ENCODE data around the gene KAZALD1. TPM values are rescaled to one million over a fixed set of nuclear protein-coding genes. Genes with fewer than 3 reads are reported as not detected.

The KAZALD1 gene, protein sequence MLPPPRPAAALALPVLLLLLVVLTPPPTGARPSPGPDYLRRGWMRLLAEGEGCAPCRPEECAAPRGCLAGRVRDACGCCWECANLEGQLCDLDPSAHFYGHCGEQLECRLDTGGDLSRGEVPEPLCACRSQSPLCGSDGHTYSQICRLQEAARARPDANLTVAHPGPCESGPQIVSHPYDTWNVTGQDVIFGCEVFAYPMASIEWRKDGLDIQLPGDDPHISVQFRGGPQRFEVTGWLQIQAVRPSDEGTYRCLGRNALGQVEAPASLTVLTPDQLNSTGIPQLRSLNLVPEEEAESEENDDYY
- total RNA-seq, result 3.8 TPM

DNA sequence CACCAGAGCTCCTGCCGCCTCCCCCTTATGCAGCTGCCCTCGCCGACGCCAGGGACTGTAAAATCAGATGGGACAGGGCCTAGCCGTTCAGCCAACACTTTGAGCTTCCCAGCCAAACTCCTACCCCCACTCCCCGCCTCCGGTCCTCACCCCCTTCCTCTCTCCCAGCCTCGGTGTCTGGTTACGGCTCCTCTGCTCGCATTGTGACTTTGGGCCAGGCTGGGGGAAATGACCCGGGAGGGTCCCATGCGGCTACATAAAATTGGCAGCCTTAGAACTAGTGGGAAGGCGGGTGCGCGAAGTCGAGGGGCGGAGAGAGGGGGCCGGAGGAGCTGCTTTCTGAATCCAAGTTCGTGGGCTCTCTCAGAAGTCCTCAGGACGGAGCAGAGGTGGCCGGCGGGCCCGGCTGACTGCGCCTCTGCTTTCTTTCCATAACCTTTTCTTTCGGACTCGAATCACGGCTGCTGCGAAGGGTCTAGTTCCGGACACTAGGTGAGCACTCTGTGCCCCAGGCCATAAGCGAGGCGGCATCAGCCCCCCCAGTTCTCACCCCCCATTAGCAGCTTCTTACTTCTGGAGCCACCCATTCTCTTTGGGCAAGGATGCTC lies at the start of gene KAZALD1:
Gene KAZALD1 (plus strand): TSS at position 366 of the 608 bp plus-strand sequence. CDS start 604 bp downstream, outside the sequence.
- DNase-seq (ENCODE audit: low spot score), result no peak

DNA sequence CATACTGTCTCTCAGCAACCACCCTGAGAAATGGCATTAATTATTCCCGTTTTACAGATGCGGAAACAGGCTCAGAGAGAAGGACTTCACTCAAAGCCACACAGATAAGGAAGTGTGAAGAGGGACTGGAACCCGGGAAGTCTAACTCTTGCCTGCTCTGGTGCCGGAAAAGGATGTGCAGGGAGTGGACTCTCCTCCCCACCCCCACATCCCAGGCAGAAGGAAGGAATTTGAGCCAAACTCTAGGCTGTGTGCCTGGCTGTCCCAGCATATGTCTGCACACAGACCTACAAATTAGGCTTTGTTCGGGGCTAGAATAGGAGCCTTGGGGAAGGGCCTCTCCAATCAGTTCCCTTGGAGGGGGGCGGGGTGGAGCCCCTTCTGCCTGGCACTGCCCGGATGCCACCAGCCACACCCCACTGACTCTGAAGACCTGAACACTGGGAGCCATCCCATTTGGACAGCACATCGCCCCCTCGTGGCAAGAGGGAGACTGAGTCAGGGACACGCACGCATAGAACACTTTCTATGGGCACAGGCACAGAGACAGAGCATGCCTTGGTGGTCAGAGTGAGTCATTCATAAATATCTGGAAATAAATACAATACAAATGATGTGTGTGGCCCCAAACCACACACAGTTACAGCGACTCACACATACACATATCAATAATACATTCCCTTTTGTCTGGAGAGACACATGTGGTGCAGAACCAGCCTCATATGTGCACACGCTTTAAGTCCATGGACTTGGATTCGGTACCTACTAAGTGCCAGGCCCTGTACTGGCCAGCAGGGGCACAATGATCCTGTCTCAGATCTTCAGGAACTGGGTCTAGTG lies 49.0 kb upstream of the KAZALD1 start:
- peak; percentile 93 for DNase-seq (ENCODE audit: low spot score)

DNA sequence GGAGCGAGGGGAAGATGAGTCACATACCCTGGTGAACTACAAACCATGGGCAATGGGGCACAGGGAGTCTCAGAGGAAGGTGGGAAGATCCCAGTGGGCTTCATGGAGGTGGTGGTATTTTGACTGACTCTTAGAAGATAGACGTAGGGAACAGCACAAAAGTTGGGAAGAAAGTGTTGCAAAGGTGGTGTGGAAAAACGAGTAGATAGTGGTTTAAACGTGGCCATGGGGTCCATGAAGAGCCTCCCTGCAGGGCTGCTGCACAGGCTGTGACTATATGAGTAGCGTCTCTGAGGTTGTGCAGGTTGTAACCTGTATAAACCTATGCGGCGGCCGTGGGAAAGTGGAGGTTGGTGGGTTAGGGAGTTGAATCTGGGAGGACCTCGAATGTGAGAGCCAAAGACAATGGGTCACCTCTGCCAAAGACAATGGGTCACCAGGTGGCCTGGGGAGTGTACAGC lies 48.4 kb upstream of the KAZALD1 start:
- DNase-seq (ENCODE audit: low spot score), result no peak

DNA sequence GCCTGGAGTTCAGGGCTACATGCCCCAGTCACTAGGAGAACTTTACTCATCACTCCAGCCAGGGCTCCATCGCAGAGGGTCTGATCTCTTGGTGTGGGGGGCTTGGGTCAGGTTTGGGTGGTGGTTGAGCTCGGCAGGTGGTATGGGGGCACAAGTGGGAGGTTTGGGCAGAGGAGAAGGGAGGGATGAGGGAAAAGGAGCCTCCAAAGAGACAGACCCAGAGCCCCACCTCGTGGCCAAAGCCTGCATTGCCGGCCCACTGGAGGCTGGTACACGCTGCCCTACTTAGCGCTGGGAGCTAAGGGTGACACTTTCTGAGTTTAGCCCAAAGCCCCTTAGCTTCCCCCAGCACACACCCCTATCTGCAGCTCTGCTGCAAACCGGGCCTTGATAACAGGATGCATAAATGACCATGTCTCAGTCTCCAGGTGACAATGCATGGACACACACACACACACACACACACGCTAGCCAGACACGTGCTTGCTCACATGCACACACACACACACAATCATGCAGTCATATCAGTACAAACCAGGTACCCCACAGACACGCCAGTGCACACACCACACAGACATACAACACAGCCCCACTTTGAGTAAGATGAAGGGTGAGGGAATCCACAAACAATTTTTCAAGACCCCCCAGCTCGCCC lies 47.4 kb upstream of the KAZALD1 start:
- peak; percentile 87 for DNase-seq (ENCODE audit: low spot score)

DNA sequence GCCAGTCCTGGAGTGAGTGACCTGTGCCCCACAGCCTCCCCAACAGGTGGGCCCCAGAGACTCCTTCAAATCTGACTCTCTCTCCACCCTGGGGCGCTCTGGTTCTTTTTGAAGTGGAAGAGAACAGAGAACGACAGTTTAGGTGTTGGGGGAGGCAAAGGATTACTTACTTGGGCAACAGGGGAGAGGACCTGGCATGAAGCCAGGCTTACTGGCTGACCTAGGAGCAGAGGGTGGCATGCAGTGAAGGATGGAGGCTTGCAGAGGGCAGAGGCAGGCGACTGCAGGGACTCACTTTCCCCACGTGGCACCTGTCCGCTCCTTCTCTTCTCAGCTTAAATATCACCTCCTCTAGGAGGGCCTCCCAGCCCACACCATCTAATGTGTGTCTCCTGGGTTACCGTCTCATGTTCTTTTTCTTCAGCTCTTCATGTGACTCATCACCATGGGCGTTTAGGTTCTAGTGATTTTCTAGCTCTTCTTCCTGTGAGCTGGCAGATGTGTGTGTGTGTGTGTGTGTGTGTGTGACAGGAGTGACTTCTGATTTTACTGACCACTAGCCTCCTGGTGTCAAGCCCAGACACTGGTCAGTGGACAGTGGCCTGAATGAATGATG lies 46.7 kb upstream of the KAZALD1 start:
- no peak for DNase-seq (ENCODE audit: low spot score)

DNA sequence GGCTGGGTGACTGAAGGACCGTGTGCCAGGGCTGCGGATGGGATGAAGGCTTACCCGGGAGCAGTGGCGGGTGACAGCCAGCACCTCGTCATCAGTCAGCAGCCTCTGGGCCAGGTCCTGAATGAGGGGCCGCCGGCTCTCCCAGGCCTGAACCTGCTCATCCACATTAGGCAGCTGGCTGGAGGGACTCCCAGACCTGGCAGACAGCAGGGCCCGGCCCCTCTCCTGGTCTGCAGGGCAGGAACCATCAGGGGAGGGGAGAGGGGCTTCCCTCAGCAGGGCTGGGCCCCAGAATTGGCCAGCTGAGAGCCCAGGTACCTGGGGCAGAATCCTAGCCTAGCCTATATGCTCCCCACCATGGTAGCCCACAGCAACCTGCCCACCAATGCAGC lies 46.2 kb upstream of the KAZALD1 start:
- no peak for DNase-seq (ENCODE audit: low spot score)

DNA sequence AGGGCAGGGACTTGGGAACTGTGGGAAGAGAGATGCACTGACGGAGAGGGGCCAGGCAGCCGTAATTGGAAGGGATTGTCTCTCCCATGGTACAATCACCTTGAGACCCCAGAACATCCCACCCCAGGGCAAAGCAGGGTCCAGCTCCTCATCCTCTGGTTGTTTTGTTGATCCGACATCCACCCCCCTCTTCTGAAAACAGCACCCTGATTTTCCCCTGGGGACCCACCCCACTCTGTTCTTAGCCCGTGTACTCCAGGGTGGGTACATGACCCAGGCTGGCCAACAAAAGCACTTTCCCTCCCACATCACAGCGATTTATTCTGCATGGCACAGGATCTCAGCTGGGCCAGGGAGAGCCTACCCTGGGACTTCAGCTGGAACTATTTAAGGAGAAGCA lies 45.0 kb upstream of the KAZALD1 start:
- DNase-seq (ENCODE audit: low spot score), result no peak

DNA sequence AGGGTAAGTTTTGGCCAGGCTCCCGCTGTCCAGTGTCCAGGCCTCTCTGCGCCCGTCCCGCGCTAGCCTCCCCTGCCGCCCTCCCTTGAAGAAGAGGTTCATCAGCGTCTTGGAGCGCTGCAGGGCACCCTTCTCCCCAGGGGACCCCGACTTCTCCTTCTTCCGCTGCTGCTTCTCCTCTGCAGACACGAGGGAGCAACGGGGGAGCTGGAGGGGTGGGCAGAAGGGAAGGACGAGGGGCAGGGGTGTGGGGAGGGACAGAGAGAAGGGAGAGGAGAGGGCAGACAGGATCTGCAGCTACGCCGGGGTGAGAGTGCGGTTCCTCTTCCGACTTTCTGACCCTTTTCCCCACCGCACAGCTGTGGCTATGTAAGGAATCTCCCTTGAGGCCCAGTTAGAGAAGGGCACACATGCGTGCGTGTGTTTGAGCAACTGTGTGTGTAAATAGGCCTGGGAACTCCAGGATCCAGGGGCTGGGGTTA lies 43.6 kb upstream of the KAZALD1 start:
- no peak for DNase-seq (ENCODE audit: low spot score)

DNA sequence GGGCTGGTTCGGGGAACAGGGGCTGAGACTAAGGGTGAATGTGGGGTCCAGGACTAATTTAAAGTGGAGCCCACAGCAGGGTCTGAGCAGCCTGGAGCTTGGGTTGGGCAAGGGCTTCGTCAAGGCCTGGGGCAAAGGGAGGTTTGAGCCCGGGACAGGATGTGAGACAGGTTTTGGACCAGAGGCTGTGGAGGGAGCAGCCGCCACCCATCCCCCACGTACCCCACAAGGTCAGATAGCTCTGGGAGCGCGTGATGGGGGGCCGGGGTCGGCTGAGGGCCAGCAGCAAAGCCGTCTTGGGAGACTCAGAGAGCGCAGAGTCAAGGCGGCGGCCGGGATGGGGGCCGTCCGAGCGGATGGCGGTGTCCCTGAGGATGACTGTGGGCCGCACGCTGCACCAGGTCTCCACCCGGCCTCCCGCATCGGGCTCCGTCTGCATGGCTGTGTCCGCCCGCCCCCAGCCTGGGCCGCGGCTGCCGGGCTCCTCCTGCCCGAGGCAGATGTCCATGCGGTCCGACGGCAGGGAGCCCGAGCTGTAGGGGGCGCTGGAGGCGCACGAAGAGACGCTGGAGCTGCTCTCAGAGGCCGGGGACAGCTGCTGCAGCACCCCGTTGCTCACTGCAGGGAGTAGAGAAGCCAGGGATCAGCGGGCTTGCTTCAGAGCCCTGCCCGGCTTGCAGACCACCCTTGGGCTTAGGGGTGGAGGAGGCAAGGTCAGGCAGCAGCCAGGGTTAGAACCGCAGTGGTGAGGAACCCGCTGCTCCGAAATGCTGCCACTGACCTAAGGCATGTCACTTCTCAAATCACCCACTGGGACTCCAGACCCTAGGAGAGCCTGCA lies 43.0 kb upstream of the KAZALD1 start:
- DNase-seq (ENCODE audit: low spot score), result peak; percentile 85

DNA sequence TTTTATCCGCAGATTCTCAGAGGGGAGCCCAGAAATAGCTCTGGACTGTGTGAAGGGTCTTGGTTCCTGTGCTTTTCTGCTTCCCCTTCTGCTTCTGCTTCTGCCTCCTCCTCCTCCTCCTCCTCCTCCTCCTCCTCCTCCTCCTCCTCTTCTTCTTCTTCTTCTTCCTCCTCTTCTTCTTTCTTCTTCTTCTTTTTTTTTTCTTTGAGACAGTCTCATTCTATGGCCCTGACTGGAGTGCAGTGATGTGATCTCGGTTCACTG lies 42.4 kb upstream of the KAZALD1 start:
- no peak for DNase-seq (ENCODE audit: low spot score)

DNA sequence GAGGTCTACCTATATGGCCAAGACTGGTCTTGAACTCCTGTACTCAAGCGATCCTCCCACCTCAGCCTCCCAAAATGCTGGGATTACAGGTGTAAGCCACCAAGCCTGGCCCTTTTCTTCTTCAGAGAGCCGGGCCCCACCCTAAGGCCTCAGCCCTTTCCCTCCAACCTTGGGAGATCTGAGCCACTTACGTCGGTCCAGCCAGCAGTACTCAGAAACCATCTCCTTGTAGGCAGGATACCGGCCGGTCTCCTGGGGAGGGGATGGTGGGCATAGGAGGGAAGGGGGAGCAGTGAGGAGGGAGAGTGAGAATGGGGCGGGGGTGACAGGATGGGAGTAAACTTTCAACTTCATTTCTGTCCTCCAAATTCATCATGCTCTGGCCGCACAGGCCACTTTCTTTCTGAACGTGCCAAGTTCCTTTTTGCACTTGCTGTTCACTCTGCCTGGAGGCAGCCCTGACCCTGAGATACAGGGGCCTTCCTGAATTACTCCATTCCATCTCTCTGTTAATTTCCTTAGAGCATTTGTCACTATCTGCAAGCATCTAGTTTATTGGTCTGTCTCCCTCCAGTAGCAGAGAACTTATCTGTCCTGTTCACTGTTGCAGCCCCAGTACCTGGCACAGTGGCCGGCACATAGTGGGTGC lies 41.2 kb upstream of the KAZALD1 start:
- no peak for DNase-seq (ENCODE audit: low spot score)

DNA sequence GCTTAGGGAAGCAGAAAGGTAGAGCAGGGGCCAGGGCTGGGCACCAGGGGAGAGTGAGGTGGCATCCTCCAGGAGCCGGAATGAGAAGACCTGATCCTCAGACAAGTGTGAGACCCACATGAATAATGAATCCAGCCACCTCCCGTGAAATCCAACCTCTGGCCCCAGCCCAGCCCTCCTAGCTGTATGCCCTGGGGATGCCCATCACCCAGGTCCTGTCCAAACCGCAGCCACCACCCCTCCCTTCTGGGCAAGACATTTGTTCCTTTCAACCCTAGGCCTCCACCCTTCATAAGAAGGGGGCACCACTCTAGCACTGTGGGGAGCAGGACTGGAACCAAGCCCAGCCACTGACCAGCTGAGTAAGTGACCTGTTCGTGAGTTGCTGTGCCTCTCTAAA lies 40.5 kb upstream of the KAZALD1 start:
- DNase-seq (ENCODE audit: low spot score), result no peak

DNA sequence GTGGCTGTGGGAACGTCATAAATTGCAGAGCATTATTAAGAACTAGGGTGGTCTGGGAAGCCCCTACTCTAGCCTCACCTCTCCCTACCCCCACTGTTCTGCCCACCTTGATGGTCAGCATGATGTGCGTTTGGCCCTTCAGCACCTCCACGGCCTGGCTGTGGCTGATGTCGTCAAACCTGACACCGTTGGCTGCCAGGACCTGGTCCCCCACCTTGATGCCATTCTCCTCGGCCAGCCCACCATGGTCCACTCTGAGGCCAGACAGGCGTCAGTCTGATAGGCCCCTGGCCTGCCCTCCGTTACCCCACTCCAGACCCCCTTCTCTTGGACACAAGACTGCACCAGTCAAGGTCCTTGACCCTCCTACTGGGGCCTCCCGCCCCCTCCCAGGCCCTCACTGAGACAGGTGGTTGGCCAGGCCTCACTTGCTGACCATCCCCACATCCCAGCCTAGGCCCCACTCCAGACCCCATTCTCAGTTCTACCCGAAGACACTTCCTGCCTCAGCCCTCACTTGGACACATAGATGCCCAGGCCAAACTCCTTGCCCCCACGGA lies 40.0 kb upstream of the KAZALD1 start:
- no peak for DNase-seq (ENCODE audit: low spot score)

DNA sequence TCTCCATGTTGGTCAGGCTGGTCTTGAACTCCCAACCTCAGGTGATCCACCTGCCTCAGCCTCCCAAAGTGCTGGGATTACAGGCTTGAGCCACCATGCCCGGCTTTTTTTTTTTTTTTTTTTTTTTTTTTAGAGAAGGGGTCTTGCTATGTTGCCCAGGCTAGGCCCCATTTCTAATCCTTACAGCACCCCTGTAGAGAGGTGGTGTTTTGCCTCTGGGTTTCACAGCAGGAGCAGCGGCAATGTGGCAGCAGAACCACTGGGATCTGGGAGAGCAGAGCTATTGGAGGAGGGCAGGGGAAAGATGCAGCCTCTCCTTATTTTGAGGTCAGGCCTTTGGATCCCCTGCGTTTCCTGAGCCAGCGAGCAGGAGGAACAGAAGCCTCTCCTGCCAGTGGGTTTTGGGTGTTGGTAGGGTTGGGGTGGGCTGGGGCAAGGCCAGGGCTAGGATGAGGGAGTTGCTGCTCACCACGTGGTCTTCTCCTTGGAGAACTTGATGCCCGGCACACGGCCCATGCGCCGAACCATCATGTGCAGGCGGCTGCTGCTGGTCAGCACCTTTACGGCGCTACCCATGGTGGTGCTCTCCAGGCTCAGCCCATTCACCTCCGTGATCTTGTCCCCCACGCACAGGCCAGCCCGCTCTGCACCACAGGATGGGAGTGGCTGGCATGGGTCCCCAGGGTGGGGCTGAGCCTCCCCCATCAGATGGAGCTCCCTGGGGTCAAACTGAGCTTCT lies 38.7 kb upstream of the KAZALD1 start:
- DNase-seq (ENCODE audit: low spot score), result no peak

DNA sequence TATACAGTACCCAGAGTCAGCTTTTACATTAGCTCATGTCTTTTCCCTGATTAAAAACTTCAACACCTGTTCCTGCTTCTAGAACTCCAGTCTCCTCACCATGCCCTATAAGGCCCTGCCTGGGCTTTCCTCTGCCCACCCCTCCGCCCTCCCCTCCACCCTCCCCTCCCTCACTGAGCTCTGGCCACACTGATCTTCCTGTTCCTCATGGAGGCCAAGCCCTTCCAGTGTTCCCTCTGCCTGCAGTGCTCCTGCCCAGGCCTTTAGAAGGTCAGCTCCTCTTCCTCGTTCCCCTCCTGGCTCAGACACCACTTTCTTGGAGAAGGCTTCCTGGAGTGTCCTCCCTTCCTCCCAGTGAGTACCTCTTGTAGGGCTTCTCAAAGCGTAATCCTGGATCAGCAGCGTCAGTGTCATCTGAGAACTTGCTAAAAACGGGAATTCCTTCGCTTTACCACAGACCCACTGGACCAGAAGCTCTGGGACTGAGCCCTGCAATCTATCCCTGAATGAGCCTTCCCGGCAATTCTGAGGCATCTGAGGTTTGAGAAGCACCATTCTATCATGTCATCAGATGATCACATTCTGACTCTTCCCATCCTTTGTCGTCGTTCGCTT lies 34.6 kb upstream of the KAZALD1 start:
- DNase-seq (ENCODE audit: low spot score), result no peak

DNA sequence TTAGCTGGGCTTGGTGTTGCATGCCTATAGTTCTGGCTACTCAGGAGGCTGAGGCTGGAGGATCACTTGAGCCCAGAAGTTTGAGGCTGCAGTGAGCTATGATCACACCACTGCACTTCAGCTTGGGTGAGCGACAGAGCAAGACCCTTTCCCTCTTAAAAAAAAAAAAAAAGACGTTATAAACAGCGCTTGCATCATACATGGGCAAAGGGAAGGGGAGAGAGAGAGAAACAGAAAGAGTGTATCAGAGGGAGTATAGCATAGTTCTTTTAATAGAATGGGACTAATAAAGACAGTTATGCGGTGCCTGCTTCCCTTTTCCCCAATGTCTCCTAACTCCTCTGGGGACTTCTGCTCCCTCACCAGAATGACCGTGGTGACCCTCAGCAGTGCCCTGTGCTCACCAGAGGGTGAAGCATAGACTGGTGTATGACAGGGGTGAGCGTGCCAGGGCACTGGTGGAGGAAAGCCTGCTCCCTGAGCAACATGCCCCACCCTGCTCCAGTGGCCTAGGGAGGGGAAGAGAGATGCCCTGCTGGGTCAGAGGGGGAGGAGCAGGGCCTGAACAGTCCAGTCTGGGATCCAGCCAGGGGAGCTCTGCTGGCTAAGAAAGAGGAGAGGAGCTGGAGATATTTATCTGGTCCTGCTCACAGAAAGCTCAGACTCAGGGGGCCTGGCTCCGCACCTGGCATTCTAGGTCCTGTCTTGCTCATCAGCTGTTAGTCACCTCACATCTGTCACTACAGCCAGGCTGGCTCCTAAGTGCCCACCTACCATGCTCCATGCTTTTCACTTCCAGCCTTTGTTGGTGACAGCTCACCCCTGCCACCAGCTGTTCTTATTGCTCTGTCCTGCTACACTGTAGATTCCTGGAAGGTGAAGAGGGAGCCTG lies 33.1 kb upstream of the KAZALD1 start:
- no peak for DNase-seq (ENCODE audit: low spot score)

DNA sequence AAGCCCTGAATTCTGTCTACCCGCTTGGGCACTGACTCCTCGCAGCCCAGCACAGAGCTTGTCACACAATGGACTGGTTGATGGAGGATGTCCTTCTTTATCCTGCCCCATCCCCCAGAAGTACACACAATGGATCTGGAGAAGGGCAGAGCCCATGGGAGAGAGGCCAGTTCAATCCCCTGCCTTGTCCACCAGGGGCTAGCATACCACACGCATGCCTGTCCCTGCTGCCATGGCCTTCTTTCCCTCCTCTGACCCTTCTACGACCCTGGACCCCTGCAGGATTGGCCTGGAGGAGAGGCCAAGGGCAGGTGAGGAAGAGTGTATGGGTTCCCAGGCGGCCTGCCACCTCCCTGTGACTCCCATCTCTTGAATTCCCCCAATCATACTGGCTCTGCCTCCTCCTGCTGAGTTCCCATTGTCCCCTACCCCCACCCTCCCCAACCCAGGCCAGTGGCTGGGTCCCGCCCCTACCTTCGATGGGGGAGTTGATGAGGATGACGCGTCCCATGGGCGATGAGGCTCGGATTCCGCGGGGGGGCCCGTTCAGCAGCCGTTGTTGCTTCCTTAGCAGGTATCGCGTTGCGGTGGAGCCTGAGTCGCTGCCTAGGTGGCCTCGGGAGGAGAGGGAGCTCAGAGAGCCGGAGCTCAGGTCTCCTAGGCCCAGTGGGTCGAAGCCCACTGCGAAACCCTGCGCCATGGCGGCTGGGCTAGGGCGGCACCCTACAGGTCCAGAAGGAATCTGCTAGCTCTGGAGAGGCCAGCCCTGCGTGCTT lies 32.1 kb upstream of the KAZALD1 start:
- no peak for DNase-seq (ENCODE audit: low spot score)

All from mucosa of gallbladder (tissue), 1 donor.